Ishikawa (cell line): Measurements from ENCODE around the gene MAMDC2.

Source experiments
- CEBPB ChIP-seq: IDR thresholded peaks from 2 replicates; pipeline ENCODE4 v1.6.1; 2012
- EGR1 ChIP-seq: IDR thresholded peaks from 2 replicates; pipeline ENCODE4 v1.6.1; 2012
- EP300 ChIP-seq: IDR thresholded peaks from 2 replicates; pipeline ENCODE4 v1.6.1; 2012; ENCODE audit warnings: borderline replicate concordance
- FOXM1 ChIP-seq: IDR thresholded peaks from 2 replicates; pipeline ENCODE4 v1.6.1; 2012; ENCODE audit warnings: low read depth, borderline replicate concordance
- MAX ChIP-seq: IDR thresholded peaks from 2 replicates; pipeline ENCODE4 v1.6.1; 2012
- NFIC ChIP-seq: IDR thresholded peaks from 2 replicates; pipeline ENCODE4 v1.6.1; 2012
- RAD21 ChIP-seq: IDR thresholded peaks from 2 replicates; pipeline ENCODE4 v1.6.1; 2012; ENCODE audit warnings: low read depth
- REST ChIP-seq: IDR thresholded peaks from 2 replicates; pipeline ENCODE4 v1.6.1; 2012; ENCODE audit warnings: low read depth, mild to moderate bottlenecking
- TAF1 ChIP-seq: IDR thresholded peaks from 2 replicates; pipeline ENCODE4 v1.6.1; 2012; ENCODE audit warnings: low read depth, mild to moderate bottlenecking
- TCF12 ChIP-seq: IDR thresholded peaks from 2 replicates; pipeline ENCODE4 v1.6.1; 2012; ENCODE audit warnings: low read depth
- TEAD4 ChIP-seq: IDR thresholded peaks from 2 replicates; pipeline ENCODE4 v1.6.1; 2012

GRCh38 chr9:70044490-70045307 lies 1.1 kb downstream of the MAMDC2 start:
- TF ChIP-seq EGR1, result no peak
- TF ChIP-seq RAD21, result no peak
- no peak for TF ChIP-seq CEBPB
- TF ChIP-seq TAF1, result no peak
- no peak for TF ChIP-seq TCF12
- TF ChIP-seq MAX, result no peak
- no peak for TF ChIP-seq TEAD4
- no peak for TF ChIP-seq REST
- TF ChIP-seq FOXM1, result no peak
- no peak for TF ChIP-seq EP300
- no peak for TF ChIP-seq NFIC
